Endodermal cell (in vitro differentiated cells): ENCODE results near the gene ASTN2. TPM values are rescaled to one million over a fixed set of nuclear protein-coding genes. Genes with fewer than 3 reads are reported as not detected.

Experiments
- DNase-seq: peaks from one replicate; pipeline ENCODE4 v3.0.0-alpha.2; 2017
- H3K27ac ChIP-seq: 2 replicates; pipeline ENCODE4 v1.5.1; 2013; ENCODE audit warnings: mild to moderate bottlenecking, low read depth, low read length, moderate library complexity
- H3K27me3 ChIP-seq: 2 replicates; pipeline ENCODE4 v1.6.1; 2013; ENCODE audit warnings: mild to moderate bottlenecking, low read length, moderate library complexity; ENCODE audit not compliant: insufficient read depth, control insufficient read depth, poor library complexity, severe bottlenecking
- H3K36me3 ChIP-seq: 2 replicates; pipeline ENCODE4 v1.7.0; 2013; ENCODE audit warnings: mild to moderate bottlenecking, low read length, moderate library complexity; ENCODE audit not compliant: control insufficient read depth, insufficient read depth
- H3K4me1 ChIP-seq: one replicate; pipeline ENCODE4 v1.7.0; 2013; ENCODE audit warnings: low read length; ENCODE audit not compliant: control insufficient read depth, insufficient read depth
- H3K4me3 ChIP-seq: 2 replicates; pipeline ENCODE4 v1.5.1; 2013; ENCODE audit warnings: mild to moderate bottlenecking, low read length, moderate library complexity
- H3K9ac ChIP-seq: 2 replicates; pipeline ENCODE4 v1.6.1; 2013; ENCODE audit warnings: mild to moderate bottlenecking, low read length, moderate library complexity; ENCODE audit not compliant: poor library complexity, severe bottlenecking; ENCODE audit errors: extremely low read depth
- H3K9me3 ChIP-seq: 2 replicates; pipeline ENCODE4 v1.6.1; 2013; ENCODE audit warnings: mild to moderate bottlenecking, low read length, moderate library complexity; ENCODE audit not compliant: control insufficient read depth
- H3K27ac Mint-ChIP-seq: 2 replicates; pipeline ENCODE4 v1.8.0; 2020; ENCODE audit warnings: mixed read lengths
- H3K27me3 Mint-ChIP-seq: 2 replicates; pipeline ENCODE4 v1.8.0; 2021; ENCODE audit warnings: mild to moderate bottlenecking, mixed read lengths; ENCODE audit not compliant: insufficient read depth
- H3K36me3 Mint-ChIP-seq: 2 replicates; pipeline ENCODE4 v1.8.0; 2020; ENCODE audit warnings: low read depth, mixed read lengths
- H3K4me1 Mint-ChIP-seq: 2 replicates; pipeline ENCODE4 v1.8.0; 2020; ENCODE audit warnings: mixed read lengths
- H3K4me3 Mint-ChIP-seq: 2 replicates; pipeline ENCODE4 v1.8.0; 2020; ENCODE audit warnings: mild to moderate bottlenecking, moderate library complexity, mixed read lengths
- H3K9me3 Mint-ChIP-seq: 2 replicates; pipeline ENCODE4 v1.8.0; 2020; ENCODE audit warnings: mild to moderate bottlenecking, mixed read lengths
- WGBS, 2 experiments: methylation state at CpG; one replicate each; pipeline versions ENCODE4 v1.1.5 to v1.1.7; 2013; ENCODE audit warnings: missing lambda C conversion rate in 2 of 2, mixed read lengths in 1 of 2; ENCODE audit not compliant: insufficient coverage in 1 of 2, insufficient read length in 1 of 2; 5-methylcytosine and 5-hydroxymethylcytosine counted together
- total RNA-seq, 2 donors: library from RNA; stranded (reverse); fragmentation: NEBNext Ultra II Directional in 1 of 2; extraction: Animal tissue kit (Norgen Biotek cat#: 25700) in 1 of 2; gene quantifications; 2 replicates in 1 of 2; 3 replicates in 1 of 2; pipeline ENCODE4 v1.2.1, GENCODE V29; 2021
- TF ChIP-seq, protein P1 (sequence below): fragments of 200-600 bp; sonication (generic); conservative IDR thresholded peaks from 2 replicates; pipeline ENCODE4 v1.5.0; 2021; ENCODE audit warnings: antibody characterized with exemption, mild to moderate bottlenecking

The ASTN2 gene
- total RNA-seq, 2 donors from 2014 or later = 8.9 to 10.4 TPM

DNA sequence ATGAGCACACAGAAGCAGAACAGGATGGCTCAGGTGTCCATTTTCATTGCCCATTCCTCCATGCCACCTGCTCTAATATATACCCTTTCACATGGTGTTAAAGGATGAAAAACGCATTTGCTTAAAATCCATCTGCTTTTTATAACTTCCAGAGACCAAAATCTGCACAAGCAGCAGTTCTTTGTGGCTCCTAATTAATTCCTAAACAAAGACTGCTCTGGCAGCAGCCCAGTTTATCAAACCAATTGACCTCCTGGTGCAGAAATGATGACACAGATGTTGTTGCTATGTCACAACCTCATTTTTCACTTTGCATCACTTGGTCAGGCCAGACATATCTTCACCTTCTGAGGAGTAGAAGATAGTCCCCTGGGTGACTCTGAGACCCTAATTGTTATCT is 141.2 kb downstream of the ASTN2 start:
- H3K36me3 ChIP-seq = no peaks in the 10 kb centered on the region
- H3K27ac ChIP-seq = no peak overlapping the region
- no peak for DNase-seq

DNA sequence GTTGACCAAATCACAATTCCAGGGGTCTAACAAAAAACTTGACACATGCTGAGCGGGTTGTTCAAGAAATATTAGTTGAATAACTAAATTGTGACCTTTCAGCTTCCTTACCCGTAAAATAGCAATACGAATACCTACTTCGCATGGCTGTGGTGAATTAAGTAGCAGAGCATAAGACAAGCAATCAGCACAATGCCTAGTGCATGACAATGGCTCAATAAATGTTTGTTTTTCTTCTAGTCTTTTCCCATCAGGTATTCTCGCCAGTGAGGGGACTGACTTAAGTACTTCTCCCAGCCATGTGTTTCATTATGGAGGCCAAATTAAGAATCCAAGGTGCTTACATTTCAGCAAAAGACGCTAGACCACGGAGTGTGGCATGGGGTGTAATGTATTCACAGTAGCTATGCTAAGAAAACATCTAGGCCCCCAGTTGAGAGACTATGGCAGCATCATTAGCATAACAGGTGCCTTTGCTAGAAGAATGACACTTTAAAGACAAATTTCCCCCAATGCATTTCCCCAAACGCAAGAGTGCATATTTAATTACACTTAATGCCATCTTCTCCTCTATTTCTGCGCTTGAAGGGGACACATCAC is 145.9 kb downstream of the ASTN2 start:
- TF ChIP-seq, protein P1, sequence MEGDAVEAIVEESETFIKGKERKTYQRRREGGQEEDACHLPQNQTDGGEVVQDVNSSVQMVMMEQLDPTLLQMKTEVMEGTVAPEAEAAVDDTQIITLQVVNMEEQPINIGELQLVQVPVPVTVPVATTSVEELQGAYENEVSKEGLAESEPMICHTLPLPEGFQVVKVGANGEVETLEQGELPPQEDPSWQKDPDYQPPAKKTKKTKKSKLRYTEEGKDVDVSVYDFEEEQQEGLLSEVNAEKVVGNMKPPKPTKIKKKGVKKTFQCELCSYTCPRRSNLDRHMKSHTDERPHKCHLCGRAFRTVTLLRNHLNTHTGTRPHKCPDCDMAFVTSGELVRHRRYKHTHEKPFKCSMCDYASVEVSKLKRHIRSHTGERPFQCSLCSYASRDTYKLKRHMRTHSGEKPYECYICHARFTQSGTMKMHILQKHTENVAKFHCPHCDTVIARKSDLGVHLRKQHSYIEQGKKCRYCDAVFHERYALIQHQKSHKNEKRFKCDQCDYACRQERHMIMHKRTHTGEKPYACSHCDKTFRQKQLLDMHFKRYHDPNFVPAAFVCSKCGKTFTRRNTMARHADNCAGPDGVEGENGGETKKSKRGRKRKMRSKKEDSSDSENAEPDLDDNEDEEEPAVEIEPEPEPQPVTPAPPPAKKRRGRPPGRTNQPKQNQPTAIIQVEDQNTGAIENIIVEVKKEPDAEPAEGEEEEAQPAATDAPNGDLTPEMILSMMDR = no peak
- no peak overlapping the region for H3K9ac ChIP-seq
- H3K4me3 Mint-ChIP-seq = no peak overlapping the region

More for the DNA sequence above, 141.2 kb downstream of the ASTN2 start:
- TF ChIP-seq, protein P1 = no peak
- no peak overlapping the region for H3K4me3 Mint-ChIP-seq
- no peak overlapping the region for H3K9ac ChIP-seq
- H3K9me3 Mint-ChIP-seq = peaks cover 5% of the 10 kb centered on the region
- peaks cover 31% of the 10 kb centered on the region for H3K27me3 Mint-ChIP-seq
- H3K36me3 Mint-ChIP-seq = no peaks in the 10 kb centered on the region
- no peaks in the 10 kb centered on the region for H3K9me3 ChIP-seq
- H3K27me3 ChIP-seq = peaks cover 4% of the 10 kb centered on the region
- H3K4me1 ChIP-seq = peaks cover 13% of the 10 kb centered on the region
- 92% methylated on average over 1 of the region's 1 CpG; no CpG with 5 or more reads in 1 of the 2 experiments for WGBS, 2 experiments
- no peak overlapping the region for H3K4me3 ChIP-seq
- no peak overlapping the region for H3K27ac Mint-ChIP-seq
- peaks cover 35% of the 10 kb centered on the region for H3K4me1 Mint-ChIP-seq

DNA sequence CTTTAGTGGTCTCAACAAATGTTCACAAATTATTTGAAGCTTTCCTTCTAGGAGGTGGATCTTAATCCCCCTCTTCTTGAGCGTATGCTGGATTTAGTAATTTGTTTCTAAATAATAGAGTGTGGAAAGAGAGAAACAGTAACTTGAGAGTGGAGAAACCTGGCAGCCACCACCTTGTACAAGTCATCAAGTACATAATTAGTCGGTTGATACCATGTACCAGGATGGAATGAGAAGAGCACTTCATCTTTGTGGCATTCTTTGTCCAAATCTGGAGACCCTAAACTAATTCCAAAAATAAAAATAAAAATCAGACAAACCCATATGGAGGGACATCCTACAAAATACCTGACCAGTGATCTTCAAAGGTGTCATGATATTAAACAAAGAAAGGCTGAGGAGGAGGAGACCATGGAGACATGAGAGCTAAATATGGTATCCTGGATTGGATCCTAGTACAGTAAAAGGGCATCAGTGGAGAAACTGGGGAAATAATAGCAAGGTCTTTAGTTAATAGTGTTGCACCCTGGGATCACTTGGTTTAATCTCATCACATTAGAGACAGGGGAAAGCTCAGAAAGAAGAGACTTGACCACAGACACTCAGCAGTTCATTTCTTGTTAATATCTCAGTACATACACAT is 147.9 kb downstream of the ASTN2 start:
- Histone ChIP-seq H3K9me3 (no peaks in the 10 kb centered on the region), H3K4me3 (no peak overlapping the region), H3K9ac (no peak overlapping the region), H3K27ac (no peak overlapping the region), H3K36me3 (no peaks in the 10 kb centered on the region), H3K4me1 (peaks cover 8% of the 10 kb centered on the region), H3K27me3 (peaks cover 4% of the 10 kb centered on the region)
- Mint-ChIP-seq H3K9me3 (no peaks in the 10 kb centered on the region), H3K27me3 (peaks cover 60% of the 10 kb centered on the region), H3K36me3 (no peaks in the 10 kb centered on the region), H3K4me3 (no peak overlapping the region), H3K4me1 (peaks cover 22% of the 10 kb centered on the region), H3K27ac (no peak overlapping the region)
- TF ChIP-seq, protein P1 = no peak
- DNase-seq = no peak
- 88 to 100% methylated on average over 1 to 2 of the region's 2 CpGs for WGBS, 2 experiments

More for the DNA sequence above, 145.9 kb downstream of the ASTN2 start:
- Mint-ChIP-seq H3K9me3 (peaks cover 5% of the 10 kb centered on the region), H3K27me3 (peaks cover 64% of the 10 kb centered on the region), H3K36me3 (no peaks in the 10 kb centered on the region), H3K4me1 (peaks cover 31% of the 10 kb centered on the region), H3K27ac (no peak overlapping the region)
- no peak overlapping the region for H3K27ac ChIP-seq
- 48 to 70% methylated on average over 5 to 9 of the region's 9 CpGs for WGBS, 2 experiments
- no peaks in the 10 kb centered on the region for H3K36me3 ChIP-seq
- no peak for DNase-seq
- H3K4me3 ChIP-seq = no peak overlapping the region
- H3K27me3 ChIP-seq = peaks cover 4% of the 10 kb centered on the region
- no peaks in the 10 kb centered on the region for H3K9me3 ChIP-seq
- peaks cover 8% of the 10 kb centered on the region for H3K4me1 ChIP-seq
